Transverse colon (tissue), 4 donors: ENCODE results near the gene CD300A.

Experiments used
- EP300 ChIP-seq: sonication (generic); formaldehyde crosslinking; IDR thresholded peaks from one replicate; pipeline ENCODE4 v1.6.1; 2017; ENCODE audit warnings: antibody characterized with exemption, low read depth
- POLR2AphosphoS5 ChIP-seq, 3 donors: sonication (generic); formaldehyde crosslinking; IDR thresholded peaks; one replicate each; pipeline ENCODE4 v1.6.1; 2016; ENCODE audit warnings: antibody characterized with exemption in 3 of 3
- TF ChIP-seq, protein P1 (sequence below), 5 experiments: fragments of 200-600 bp in 3 of 5; fragments of 450-650 bp in 2 of 5; sonication (generic) in 3 of 5; IDR thresholded peaks; 1 replicate in 2 of 5; 2 replicates in 3 of 5; pipeline ENCODE4 v1.5.1; 2016 to 2017; ENCODE audit warnings: antibody characterized with exemption in 5 of 5, inconsistent platforms in 3 of 5, mild to moderate bottlenecking in 2 of 5, moderate library complexity in 1 of 5

GRCh38 chr17:74502861-74503260, 36.4 kb downstream of the CD300A start:
- TF ChIP-seq POLR2AphosphoS5 (IDR thresholded peaks at IDR 0.05) (no peak), EP300 (no peak)
- TF ChIP-seq, protein P1, sequence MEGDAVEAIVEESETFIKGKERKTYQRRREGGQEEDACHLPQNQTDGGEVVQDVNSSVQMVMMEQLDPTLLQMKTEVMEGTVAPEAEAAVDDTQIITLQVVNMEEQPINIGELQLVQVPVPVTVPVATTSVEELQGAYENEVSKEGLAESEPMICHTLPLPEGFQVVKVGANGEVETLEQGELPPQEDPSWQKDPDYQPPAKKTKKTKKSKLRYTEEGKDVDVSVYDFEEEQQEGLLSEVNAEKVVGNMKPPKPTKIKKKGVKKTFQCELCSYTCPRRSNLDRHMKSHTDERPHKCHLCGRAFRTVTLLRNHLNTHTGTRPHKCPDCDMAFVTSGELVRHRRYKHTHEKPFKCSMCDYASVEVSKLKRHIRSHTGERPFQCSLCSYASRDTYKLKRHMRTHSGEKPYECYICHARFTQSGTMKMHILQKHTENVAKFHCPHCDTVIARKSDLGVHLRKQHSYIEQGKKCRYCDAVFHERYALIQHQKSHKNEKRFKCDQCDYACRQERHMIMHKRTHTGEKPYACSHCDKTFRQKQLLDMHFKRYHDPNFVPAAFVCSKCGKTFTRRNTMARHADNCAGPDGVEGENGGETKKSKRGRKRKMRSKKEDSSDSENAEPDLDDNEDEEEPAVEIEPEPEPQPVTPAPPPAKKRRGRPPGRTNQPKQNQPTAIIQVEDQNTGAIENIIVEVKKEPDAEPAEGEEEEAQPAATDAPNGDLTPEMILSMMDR (IDR thresholded peaks at IDR 0.05), result no peak
